HCT116 (cell line): ENCODE results near the gene TELO2. TPM values are rescaled to one million over a fixed set of nuclear protein-coding genes. Genes with fewer than 3 reads are reported as not detected.

Experiments
- ATAC-seq: fragments of 200-7000 bp; cut with Tn5 transposase; 2 replicates; pipeline ENCODE4 v1.9.1; 2020; ENCODE audit warnings: mild to moderate bottlenecking, moderate library complexity
- BruUV-seq: library from RNA; stranded (reverse); fragments of 400-500 nt; replicated peaks from 2 replicates; lab custom pipeline; 2021; lab: Mats Ljungman, UMichigan
- CTCF ChIA-PET: fragments of 300-600 bp; sonication (Branson Sonifier 250); formaldehyde crosslinking; loops from one replicate; lab custom pipeline; 2021; ENCODE audit warnings: antibody characterized with exemption; lab: Charles Lee
- POLR2A ChIA-PET: fragments of 300-600, 350-600 bp; sonication (Branson Sonifier 250); formaldehyde crosslinking; loops from one replicate; lab custom pipeline; 2021; ENCODE audit warnings: antibody characterized with exemption; lab: Charles Lee
- RAD21 ChIA-PET, 2 experiments: fragments of 300-600 bp; sonication (Branson Sonifier 250); formaldehyde crosslinking; loops; one replicate each; lab custom pipeline; 2023; ENCODE audit warnings: low total read pairs in 2 of 2; ENCODE audit not compliant: uncharacterized antibody in 2 of 2, unreplicated experiment in 2 of 2, low non-redundant PET in 1 of 2; lab: Charles Lee
- DNase-seq: peaks from one replicate; pipeline ENCODE4 v3.0.0-alpha.2; 2010; ENCODE audit warnings: low read depth, low spot score
- H2AFZ ChIP-seq: fragments of 200-600 bp; shearing (Covaris generic), sonication (generic); 2 replicates; pipeline ENCODE4 v1.6.1; 2017; ENCODE audit warnings: low read depth, mixed run types, mixed read lengths, antibody characterized with exemption, low read length; ENCODE audit not compliant: poor library complexity, severe bottlenecking
- H3K27ac ChIP-seq: 2 replicates; pipeline ENCODE4 v1.5.1; 2012; ENCODE audit warnings: low read depth, low read length
- H3K27me3 ChIP-seq: fragments of 200-600 bp; sonication (generic); 2 replicates; pipeline ENCODE4 v1.6.1; 2016; ENCODE audit warnings: mixed run types, low read length, mixed read lengths; ENCODE audit not compliant: insufficient read depth
- H3K36me3 ChIP-seq, 2 experiments: fragments of 200-500 bp in 1 of 2; fragments of 200-600 bp in 1 of 2; sonication (Bioruptor generic) in 1 of 2; sonication (generic) in 1 of 2; 2 replicates each; pipeline versions ENCODE4 v1.5.1 to v1.6.1; 2014 to 2016; ENCODE audit warnings: low read length in 2 of 2, inconsistent platforms in 1 of 2, mixed read lengths in 1 of 2, mixed run types in 1 of 2; ENCODE audit not compliant: insufficient read depth in 2 of 2, control insufficient read depth in 1 of 2
- H3K4me1 ChIP-seq, 2 experiments: fragments of 200-600 bp in 1 of 2; sonication (generic) in 1 of 2; 2 replicates each; pipeline versions ENCODE4 v1.5.1 to v1.6.1; 2012 to 2017; ENCODE audit warnings: low read length in 2 of 2, inconsistent platforms in 1 of 2, mild to moderate bottlenecking in 1 of 2, mixed read lengths in 1 of 2, mixed run types in 1 of 2, moderate library complexity in 1 of 2; ENCODE audit not compliant: insufficient read depth in 2 of 2, control insufficient read depth in 1 of 2
- H3K4me2 ChIP-seq: fragments of 200-600 bp; sonication (generic); 2 replicates; pipeline ENCODE4 v1.6.1; 2017; ENCODE audit warnings: mixed run types, low read length, mixed read lengths
- H3K4me3 ChIP-seq, 2 experiments: fragments of 200-600 bp in 1 of 2; sonication (generic) in 1 of 2; replicated peaks in 1 of 2; 2 replicates each; pipeline ENCODE4 v1.5.1; 2011 to 2016; ENCODE audit warnings: low read length in 2 of 2, control low read depth in 1 of 2, low read depth in 1 of 2, mild to moderate bottlenecking in 1 of 2, mixed read lengths in 1 of 2, mixed run types in 1 of 2
- H3K79me2 ChIP-seq: fragments of 200-600 bp; sonication (generic); 2 replicates; pipeline ENCODE4 v1.6.1; 2017; ENCODE audit warnings: mild to moderate bottlenecking, mixed run types, low read length, moderate library complexity, mixed read lengths; ENCODE audit not compliant: insufficient read depth
- H3K9ac ChIP-seq: fragments of 200-600 bp; sonication (generic); 2 replicates; pipeline ENCODE4 v1.6.1; 2016; ENCODE audit warnings: low read length, mixed read lengths
- H3K9me2 ChIP-seq: fragments of 200-600 bp; sonication (generic), shearing (Covaris generic); 2 replicates; pipeline ENCODE4 v1.6.1; 2017; ENCODE audit warnings: mixed run types, mild to moderate bottlenecking, moderate library complexity; ENCODE audit not compliant: insufficient read depth
- H3K9me3 ChIP-seq, 2 experiments: fragments of 200-500 bp in 1 of 2; fragments of 200-600 bp in 1 of 2; sonication (Bioruptor generic) in 1 of 2; sonication (generic) in 1 of 2; 2 replicates each; pipeline ENCODE4 v1.6.1; 2014 to 2017; ENCODE audit warnings: low read length in 2 of 2, mixed read lengths in 2 of 2, inconsistent platforms in 1 of 2, low read depth in 1 of 2, mild to moderate bottlenecking in 1 of 2, mixed run types in 1 of 2, moderate library complexity in 1 of 2; ENCODE audit not compliant: control insufficient read depth in 1 of 2, insufficient read depth in 1 of 2
- H4K20me1 ChIP-seq: fragments of 200-600 bp; sonication (generic), shearing (Covaris generic); 2 replicates; pipeline ENCODE4 v1.6.1; 2017; ENCODE audit warnings: mixed run types, mild to moderate bottlenecking, moderate library complexity; ENCODE audit not compliant: insufficient read depth
- ATF3 ChIP-seq: IDR thresholded peaks from 2 replicates; pipeline ENCODE4 v1.6.1; 2012
- EGR1 ChIP-seq: IDR thresholded peaks from 2 replicates; pipeline ENCODE4 v1.6.1; 2012; ENCODE audit warnings: low read depth
- ELF1 ChIP-seq: IDR thresholded peaks from 2 replicates; pipeline ENCODE4 v1.6.1; 2012; ENCODE audit warnings: low read depth, borderline replicate concordance
- EZH2phosphoT487 ChIP-seq: fragments of 200-600 bp; IDR thresholded peaks from 2 replicates; pipeline ENCODE4 v1.6.1; 2018; ENCODE audit warnings: antibody characterized with exemption, borderline replicate concordance
- JUND ChIP-seq: IDR thresholded peaks from 2 replicates; pipeline ENCODE4 v1.6.1; 2012
- POLR2AphosphoS5 ChIP-seq: IDR thresholded peaks from 2 replicates; pipeline ENCODE4 v1.6.1; 2011; ENCODE audit warnings: mild to moderate bottlenecking, low read depth, low read length, moderate library complexity
- SP1 ChIP-seq: IDR thresholded peaks from 2 replicates; pipeline ENCODE4 v1.6.1; 2012; ENCODE audit warnings: low read depth
- TCF7L2 ChIP-seq: IDR thresholded peaks from 2 replicates; pipeline ENCODE4 v1.7.0; 2011; ENCODE audit warnings: borderline replicate concordance, inconsistent platforms; ENCODE audit not compliant: insufficient read depth, insufficient read length; ENCODE audit errors: extremely low read depth
- YY1 ChIP-seq: IDR thresholded peaks from 2 replicates; pipeline ENCODE4 v1.6.1; 2011; ENCODE audit warnings: low read length, low read depth, moderate library complexity, mild to moderate bottlenecking; ENCODE audit not compliant: insufficient replicate concordance; ENCODE audit errors: extremely low read depth
- ZNF274 ChIP-seq: fragments of 200-500 bp; sonication (Bioruptor generic); IDR thresholded peaks from 2 replicates; pipeline ENCODE4 v1.6.1; 2014; ENCODE audit warnings: mild to moderate bottlenecking, low read depth, low read length, inconsistent platforms
- intact Hi-C: fragments of 100-400 bp; cut with micrococcal nuclease; formaldehyde crosslinking; loops from 2 replicates; pipeline ENCODE4 v1.10.0; 2022
- total RNA-seq: library from RNA; stranded (reverse); gene quantifications from one replicate; pipeline ENCODE4 v1.2.1, GENCODE V29; 2021; ENCODE audit not compliant: unreplicated experiment

Gene TELO2
- total RNA-seq, 1 experiment from 2014 or later = 74.3 TPM

- H3K9me3 ChIP-seq = no peaks in the 10 kb centered on the region
- no peak for ATAC-seq
- TF ChIP-seq JUND (no peak), SP1 (no peak), ZNF274 (no peak), EGR1 (no peak), EZH2phosphoT487 (no peak)
- H3K4me2 ChIP-seq = peak overlapping the region; percentile 73
- H4K20me1 ChIP-seq = no peaks in the 10 kb centered on the region
- H3K27ac ChIP-seq = no peak overlapping the region; the same call in 1 of the 2 replicates
- no peaks in the 10 kb centered on the region for H3K36me3 ChIP-seq
- no peaks in the 10 kb centered on the region for H3K9me2 ChIP-seq
- CTCF ChIA-PET = no interaction called here
- H3K4me3 ChIP-seq = no peak overlapping the region
- POLR2A ChIA-PET = interaction anchor here (0.5 kb wide), 1 partner anchor 12 kb away, joined by 3 read pairs; no protein-coding TSS in a partner anchor
- H2AFZ ChIP-seq = no peak overlapping the region
- no peaks in the 10 kb centered on the region for H3K27me3 ChIP-seq
- RAD21 ChIA-PET = no interaction called here
- BruUV-seq = no TSS peak
- DNase-seq = no peak
- no peak overlapping the region for H3K9ac ChIP-seq
- intact Hi-C loops = no loop called here
- no peaks in the 10 kb centered on the region for H3K79me2 ChIP-seq
- peaks cover 19 to 25% of the 10 kb centered on the region in 2 experiments for H3K4me1 ChIP-seq
These were observed 48.4 kb downstream of the TELO2 start for GRCh38 chr16:1541293-1542165.

GRCh38 chr16:1542166-1542500, 49.0 kb downstream of the TELO2 start:
- intact Hi-C loops = no loop called here
- Histone ChIP-seq H3K4me3 (no peak overlapping the region), H3K27me3 (no peaks in the 10 kb centered on the region), H3K79me2 (no peaks in the 10 kb centered on the region), H4K20me1 (no peaks in the 10 kb centered on the region), H3K4me1 (peaks cover 19 to 25% of the 10 kb centered on the region in 2 experiments), H3K4me2 (peak overlapping the region; percentile 73), H3K27ac (no peak overlapping the region; the same call in 1 of the 2 replicates), H3K9me3 (no peaks in the 10 kb centered on the region), H2AFZ (no peak overlapping the region), H3K36me3 (no peaks in the 10 kb centered on the region), H3K9me2 (no peaks in the 10 kb centered on the region), H3K9ac (0 out of 2 replicates have a peak overlapping the region, but pooled peaks have one; percentile 14)
- ATAC-seq = no peak
- TF ChIP-seq TCF7L2 (no peak), YY1 (no peak), POLR2AphosphoS5 (no peak), ATF3 (no peak), ELF1 (no peak)
- no peak for DNase-seq
- ChIA-PET POLR2A (no interaction called here), RAD21 (no interaction called here), CTCF (no interaction called here)
- no TSS peak for BruUV-seq
